SK-N-SH treated with all-trans-retinoic acid at 6 μM for 48 hours (cell line): ENCODE measurements around the gene MORN4.

Source experiments
- CREB5 ChIP-seq: fragments of 250-450 bp; sonication (Bioruptor Pico); IDR thresholded peaks from 2 replicates; pipeline ENCODE4 v1.5.1; 2020; ENCODE audit warnings: low read depth, mild to moderate bottlenecking, moderate library complexity
- OSR1 ChIP-seq: fragments of 250-450 bp; sonication (Bioruptor Pico); IDR thresholded peaks from 2 replicates; pipeline ENCODE4 v1.8.0; 2022; ENCODE audit warnings: moderate library complexity, mild to moderate bottlenecking, inconsistent platforms

GRCh38 chr10:97627731-97628130 lies 5.6 kb downstream of the MORN4 start:
- TF ChIP-seq CREB5 (no peak), OSR1 (CRISPR knock-in tag) (no peak)
